Stimulated activated naive CD8-positive, alpha-beta T cell treated with anti-CD3 and anti-CD28 coated beads, Interleukin-15, Interleukin-2, amounts not matched to agents 100 U/mL and 50 U/mL, for 24 hours (primary cell): Measurements from ENCODE around the gene LIMS2.

Experiments
- ATAC-seq: fragments of 150-1000 bp; cut with Tn5 transposase; one replicate; pipeline ENCODE4 v1.10.0; 2021
- DNase-seq: peaks from one replicate; pipeline ENCODE4 v3.0.0; 2021

The LIMS2 gene, protein sequence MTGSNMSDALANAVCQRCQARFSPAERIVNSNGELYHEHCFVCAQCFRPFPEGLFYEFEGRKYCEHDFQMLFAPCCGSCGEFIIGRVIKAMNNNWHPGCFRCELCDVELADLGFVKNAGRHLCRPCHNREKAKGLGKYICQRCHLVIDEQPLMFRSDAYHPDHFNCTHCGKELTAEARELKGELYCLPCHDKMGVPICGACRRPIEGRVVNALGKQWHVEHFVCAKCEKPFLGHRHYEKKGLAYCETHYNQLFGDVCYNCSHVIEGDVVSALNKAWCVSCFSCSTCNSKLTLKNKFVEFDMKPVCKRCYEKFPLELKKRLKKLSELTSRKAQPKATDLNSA

DNA sequence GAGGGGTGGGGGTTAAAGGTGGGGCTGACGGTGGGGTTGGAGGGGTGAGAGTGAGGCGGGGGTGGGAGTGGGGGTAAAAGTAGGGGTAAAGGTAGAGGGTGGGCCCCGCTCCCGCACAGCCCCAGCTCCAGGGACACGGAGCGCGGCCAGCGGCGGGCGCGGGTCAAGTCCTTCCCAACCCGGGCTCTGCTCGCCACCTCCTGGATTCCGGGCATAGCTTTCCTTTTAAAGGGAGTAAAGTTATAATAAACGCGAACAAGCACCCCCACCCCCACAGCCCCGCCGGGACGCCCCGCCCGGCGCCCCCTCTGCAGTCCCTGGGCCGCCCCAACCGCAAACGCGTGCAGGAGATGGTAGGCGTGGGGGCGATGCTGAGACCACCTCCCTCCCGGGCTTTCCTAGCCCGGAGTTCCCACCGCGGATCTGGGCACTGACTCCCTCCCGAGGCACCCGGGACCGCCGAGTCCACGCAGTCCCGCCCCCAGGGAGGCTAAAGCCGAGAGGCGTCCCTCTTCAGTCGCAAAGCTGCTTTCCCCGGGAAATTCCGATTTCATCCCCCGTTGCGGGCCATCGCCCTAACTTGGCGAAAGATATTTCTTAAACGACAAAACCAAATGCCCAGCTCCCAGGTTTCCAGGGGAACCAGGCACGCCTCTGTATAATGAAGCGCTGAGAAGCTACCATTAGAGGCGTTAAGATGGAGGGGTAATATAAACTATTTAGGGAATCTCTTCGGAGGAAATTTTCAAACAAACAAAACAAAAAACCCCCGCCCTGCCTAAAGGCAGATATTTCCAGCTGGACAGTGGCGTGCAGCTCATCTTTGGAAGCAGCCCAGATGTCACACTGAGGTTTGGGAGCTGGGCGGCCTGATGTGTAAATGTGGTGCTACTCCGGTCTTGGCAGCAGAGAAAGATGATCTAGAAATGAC lies at the start of gene LIMS2:
TSS of gene LIMS2 (minus strand) at position 200 of the 931 bp plus-strand sequence. CDS start 506 bp downstream, outside the sequence.
- ATAC-seq (no peak), DNase-seq (no peak)

DNA sequence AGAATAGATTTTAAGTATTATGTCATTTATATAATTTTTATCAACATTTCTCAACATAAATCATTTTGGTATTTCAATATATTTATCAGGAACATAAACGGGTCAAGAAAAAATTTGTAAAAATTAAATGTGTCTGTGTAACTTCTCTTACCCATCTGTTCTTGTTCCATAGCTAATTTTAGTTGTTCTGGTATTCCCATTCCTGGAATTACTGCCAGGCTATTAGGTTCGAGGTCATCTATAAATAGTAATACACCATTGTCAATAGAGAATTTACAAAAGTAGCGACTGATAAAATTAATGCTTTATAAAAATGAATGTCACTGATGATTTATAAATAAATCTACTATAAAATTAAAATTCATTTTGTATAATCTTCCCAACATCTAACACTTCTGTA lies 47.5 kb upstream of the LIMS2 start:
- ATAC-seq: no peak

DNA sequence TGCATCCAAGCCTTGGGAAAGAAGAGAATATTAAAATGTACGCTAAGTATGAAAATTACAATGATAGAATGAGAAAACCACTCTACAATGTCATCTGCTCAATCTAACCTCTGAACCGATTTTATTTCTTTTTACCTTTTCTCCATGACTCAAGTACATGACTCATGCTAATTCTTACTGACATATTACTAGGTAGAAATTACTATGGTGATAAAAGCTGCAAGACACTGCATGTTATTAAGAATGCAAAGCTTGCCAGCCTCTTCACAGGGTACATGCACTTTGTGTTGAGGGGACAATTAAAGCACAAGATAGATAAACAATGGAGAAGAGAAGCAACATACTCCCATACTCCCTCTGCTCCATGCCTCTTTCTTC lies 46.6 kb upstream of the LIMS2 start:
- ATAC-seq: peak; percentile 28
- no peak for DNase-seq

More for the DNA sequence above, 47.5 kb upstream of the LIMS2 start:
- DNase-seq: no peak

DNA sequence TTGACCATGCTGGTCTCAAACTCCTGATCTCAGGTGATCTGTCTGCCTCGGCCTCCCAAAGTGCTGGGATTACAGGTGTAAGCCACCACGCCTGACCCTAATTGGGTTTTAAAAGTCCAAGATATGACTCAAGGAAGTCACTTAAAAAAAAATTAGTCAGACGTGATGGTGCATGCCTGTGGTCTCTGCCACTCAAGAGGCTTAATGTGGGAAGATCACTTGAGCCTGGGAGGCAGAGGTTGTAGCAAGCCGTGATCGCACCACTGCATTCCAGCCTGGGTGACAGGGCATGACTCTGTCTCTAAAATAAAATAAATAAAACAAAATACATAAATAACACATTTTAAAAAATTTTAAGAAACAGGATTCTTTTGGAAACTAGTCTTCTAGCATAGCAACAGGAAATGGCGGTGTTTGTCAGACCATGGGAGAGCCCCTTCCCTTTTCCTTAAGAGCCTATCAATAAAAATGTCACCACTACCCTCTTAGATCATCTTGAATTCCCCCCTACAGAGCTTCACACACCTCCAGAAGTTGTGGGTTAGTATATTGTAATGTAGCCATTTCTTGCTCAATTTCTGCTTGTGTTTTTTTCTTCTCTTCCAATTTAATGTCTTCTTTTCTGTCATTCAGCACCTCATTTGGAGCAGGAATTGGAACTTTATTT lies 46.1 kb upstream of the LIMS2 start:
- DNase-seq (no peak), ATAC-seq (peak; percentile 52)

DNA sequence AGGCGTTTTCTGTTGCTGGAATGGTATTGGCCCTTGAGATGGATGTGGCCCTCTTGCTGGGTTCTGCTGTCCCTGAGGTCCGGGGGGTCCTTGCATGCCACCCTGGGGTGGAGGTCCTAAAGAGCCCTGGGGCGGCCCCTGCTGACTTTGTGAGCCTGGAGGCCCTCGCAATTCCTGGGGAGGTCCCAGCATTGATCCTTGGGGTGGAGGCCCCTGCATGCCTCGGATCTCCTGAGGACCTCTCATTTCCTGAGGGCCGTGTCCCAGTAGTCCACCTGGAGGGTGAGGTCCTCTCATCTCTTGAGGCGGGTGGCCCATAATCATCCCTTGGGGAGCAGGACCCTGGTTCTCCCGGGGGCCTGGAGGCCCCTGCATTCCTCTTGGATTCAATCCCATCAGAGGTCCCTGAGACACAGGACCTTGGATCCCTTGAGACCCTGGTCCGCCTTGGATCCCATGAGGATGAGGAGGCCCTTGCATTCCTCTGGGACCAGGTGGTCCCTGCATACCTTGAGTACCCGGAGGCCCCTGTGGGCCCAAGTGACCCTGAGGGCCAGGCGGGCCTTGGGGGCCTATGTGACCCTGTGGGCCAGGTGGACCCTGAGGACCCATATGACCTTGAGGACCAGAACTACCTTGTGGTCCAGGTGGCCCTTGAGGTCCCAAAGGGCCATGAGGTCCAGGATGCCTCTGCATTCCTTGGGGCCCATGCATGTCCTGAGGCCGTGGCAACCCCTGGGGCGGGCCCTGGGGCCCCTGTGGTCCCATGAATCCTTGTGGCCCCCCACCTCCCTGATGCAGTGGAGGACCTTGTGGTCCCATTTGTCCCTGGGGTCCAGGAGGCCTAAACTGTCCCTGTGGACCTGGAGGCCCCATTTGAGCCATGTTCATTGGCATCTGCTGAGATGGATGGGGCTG lies 44.2 kb upstream of the LIMS2 start:
- DNase-seq: no peak

DNA sequence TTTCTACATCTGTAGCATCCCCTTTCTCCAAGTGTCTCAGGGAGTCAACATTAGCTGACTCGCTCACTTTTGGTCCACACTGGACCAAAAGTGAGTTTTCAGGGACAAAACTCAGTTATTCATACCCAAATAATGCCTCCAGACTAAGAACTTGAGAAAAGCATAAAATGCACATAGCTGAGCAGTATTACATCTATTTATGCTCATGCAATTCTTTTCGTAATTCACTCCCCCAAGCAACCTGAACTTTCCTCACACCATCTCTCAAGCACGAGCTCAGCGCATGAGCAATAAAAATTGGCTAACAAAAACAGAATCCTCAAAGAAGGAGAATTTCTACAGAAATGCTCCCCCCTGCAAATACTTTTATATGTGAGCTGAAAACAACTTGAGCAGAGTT lies 42.9 kb upstream of the LIMS2 start:
- no peak for ATAC-seq
- no peak for DNase-seq

More for the DNA sequence above, 44.2 kb upstream of the LIMS2 start:
- ATAC-seq: peak; percentile 14

DNA sequence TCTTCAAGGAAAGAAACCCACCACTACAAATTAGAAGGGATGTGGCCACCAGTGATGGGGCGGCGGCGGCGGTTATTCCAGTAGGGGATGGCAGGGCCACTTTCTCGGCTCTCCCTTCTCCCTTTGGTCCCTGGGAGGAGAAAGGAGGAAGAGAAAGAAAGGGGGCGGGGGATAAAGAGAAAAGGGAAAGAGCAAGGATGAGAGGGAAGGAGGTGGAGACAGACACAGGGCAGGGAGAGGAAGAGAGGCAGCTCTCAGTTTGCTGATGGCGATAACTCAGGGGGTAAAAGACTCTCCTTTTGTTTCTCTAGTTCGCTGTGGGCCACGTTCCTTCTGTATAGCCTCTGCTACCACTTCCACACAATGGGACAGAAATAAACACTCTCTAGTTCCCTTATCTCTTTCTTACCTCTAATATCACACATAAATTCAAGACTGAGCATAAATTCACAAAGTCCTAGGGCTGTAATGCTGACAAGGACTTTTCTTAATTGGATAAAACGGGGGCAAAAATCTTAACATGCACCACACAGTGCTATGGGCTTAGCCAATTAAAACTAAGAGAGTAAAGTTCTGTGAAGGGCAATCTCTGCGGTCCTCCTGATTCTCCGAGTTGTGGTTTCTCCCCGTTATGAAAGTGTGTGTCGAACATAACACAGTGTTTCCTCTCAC lies 40.6 kb upstream of the LIMS2 start:
- ATAC-seq: no peak
- DNase-seq: no peak

DNA sequence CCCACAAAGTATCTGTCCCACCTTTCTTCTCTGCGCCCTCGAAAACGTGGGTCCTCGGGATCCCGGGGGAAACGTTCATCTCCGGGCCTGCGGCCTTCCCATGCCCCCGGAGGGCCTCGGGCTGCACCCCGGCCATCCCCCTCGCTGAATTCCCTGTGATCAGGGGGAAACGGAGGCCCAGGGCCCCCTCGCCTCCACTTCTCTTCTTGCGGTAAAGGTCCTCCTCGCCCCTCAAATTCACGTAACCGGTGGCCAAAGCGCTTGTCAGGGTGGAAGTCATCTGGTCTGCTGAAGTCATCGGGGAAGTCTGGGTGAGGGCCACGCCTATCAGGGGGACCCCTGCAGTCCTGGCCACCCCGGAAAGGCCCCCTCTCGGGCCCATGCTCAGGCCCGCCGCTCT lies 38.2 kb upstream of the LIMS2 start:
- DNase-seq (no peak), ATAC-seq (no peak)

DNA sequence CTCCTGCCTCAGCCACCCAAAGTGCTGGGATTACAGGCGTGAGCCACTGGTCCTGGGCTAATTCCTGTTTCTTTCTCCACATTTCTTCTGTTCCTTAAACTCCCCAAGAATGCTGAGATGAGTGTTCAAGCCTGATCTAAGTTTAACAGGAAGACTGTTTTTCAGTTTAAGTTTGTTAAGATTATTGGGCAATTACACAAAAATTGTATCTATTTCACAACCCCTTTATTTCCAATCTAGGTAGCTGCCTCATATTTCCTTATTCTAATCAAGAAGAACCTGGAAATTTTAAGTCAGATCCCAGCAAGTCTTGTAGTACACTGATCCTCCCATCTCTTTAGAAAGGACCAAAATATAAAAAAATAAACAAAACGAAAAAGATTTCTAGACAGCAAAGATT lies 37.7 kb upstream of the LIMS2 start:
- ATAC-seq (no peak), DNase-seq (no peak)

DNA sequence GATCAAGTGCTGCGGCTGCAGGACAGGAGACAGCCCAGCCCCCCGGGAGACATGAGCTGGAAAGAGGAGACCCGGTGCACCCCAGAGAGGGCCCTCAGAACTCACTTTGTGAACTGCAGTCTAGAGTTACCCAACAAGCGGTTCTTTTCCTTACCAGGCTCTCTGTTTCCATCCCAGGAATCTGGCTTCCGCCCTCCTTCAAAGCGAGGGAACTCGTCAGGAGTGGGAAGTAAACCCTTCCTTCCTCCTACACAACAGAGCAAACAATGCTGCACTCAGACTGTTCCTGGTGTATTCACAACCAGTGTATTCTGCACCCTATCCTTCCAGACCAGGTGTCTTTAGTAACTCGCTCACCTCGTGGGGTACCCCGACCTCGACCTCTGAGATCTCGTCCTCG lies 34.0 kb upstream of the LIMS2 start:
- no peak for DNase-seq
- ATAC-seq: no peak

DNA sequence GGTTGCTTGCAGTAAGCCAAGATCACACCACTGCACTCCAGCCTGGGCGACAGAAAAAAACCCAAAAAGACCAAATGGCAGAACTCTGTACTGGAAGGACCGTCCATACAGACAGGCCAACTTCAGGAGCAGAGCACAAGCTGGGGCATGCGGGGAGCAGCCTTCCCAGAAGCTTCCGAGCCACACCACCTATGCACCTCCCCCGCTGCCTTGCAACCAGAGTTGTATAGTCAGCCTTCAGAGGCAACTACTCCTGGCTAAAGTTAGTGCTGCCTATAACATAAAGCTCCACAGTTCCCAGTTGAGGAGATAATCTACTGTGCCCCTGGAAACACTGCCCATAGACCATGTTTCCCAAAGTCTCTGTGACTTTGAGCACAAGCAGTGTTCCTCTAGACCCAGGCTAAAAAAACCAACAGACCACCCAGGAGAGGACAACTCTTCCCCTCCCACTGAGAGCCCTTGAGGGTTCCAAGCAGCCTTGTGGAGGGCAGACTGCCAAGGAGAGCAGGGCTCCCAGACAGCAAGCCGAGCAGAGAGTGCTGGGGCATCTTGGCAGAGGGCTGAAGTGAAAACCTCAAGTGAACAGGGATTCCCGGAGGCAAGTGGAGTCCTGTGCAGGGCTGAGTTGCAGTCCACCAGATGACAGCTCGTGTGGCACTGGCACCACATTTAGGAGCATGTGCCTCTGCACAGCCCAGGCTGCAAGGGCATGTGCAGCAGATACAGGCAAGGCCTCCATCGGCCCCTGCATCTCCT lies 32.7 kb upstream of the LIMS2 start:
- ATAC-seq: no peak
- no peak for DNase-seq

DNA sequence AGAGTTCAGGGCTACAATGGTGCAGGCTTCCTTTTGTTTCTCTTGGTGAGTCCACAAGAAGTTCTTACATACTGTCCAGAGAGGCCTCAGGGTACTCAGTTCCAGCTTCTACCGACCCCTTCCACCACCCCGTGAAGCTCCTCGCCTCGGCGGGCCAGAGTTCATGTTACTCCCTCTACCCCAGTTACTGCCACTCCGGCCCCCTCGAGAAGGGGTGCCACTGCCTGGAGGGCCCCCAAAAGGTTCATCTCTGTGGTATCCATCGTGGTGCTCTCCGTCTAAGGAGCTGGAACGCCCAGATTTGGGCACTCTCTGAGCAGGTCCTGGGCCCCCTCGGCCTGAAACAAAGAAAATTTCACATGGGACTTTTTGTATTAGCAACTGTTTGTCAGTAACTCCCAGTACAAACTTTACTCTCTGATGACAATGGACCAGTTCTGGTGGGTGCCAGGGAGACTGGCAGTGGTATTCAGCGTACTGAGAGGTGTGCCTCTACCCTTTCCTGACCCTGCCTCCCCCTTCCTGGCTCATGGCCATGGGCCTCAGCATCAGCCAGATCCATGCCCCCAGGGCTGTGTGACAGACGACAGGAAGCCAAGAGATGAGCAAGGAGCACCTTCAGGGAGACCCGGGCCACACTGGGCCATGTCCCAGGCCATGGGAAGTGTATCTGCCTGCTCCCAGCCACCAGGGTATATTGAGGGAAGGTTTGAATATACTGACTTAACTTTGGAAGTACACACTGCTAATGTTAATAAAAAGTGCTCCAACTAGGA lies 31.1 kb upstream of the LIMS2 start:
- ATAC-seq: no peak
- no peak for DNase-seq

DNA sequence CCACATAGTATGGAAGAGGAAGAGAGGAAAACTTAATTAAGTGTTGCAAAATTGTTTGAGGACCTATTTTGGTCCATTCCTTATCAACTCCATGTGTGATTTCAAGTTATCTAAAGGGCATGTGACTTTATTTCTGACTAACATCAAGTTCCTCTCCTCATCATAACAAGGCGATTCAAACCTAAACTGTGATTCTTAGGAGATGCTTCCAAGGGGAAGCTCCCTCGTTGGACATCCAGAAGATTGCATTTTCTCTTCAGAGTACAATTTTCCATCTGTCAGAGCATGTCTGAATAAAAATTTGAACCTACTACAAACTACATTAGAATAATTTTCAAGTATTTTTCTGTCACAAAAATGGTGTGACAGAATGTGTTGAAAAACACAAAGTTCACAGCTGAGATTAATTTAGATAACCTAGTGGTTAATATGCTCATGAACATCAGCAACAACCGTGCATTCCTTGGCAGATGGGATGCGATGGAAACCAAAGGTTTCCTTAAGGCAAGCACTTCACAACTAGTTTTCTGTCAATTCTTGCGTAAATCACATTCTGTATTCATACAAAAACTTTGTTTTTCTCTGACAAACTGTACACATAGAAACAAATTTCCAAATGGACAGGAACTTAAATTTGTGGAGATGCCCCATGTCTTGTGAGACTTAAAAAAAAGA lies 30.2 kb upstream of the LIMS2 start:
- ATAC-seq (no peak), DNase-seq (no peak)

DNA sequence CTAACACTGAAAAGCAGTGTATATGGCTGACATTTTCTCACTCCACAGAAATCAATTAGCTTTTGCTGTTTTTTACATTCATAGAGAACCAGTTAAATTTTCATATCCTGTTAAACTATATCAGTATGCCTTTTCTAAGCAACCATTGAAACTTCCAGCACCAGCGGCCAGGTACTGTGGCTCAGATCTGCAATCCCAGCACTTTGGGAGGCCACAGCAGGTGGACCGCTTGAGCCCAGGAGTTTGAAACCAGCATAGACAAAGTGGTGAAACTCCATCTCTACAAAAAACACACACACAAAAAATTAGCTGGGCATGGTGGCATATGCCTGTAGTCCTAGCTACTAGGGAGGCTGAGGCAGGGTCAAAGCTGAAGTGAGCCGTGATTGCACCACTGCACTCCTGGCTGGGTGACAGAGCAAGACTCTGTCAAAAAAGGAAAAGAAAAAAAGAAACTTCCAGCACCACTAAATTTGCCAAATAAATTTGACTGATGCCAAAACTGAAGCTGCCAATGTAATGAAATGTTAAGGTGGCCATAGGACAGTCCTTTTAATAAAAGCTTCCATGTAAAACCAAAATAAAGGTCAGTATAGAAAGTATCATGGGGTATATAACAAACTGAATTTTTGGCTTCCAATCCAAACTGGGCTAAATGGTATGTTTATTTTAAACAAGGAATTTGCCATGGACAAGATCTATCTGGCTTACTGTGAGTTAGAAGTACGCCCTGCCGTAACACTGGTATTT lies 29.5 kb upstream of the LIMS2 start:
- ATAC-seq: no peak
- DNase-seq: no peak

DNA sequence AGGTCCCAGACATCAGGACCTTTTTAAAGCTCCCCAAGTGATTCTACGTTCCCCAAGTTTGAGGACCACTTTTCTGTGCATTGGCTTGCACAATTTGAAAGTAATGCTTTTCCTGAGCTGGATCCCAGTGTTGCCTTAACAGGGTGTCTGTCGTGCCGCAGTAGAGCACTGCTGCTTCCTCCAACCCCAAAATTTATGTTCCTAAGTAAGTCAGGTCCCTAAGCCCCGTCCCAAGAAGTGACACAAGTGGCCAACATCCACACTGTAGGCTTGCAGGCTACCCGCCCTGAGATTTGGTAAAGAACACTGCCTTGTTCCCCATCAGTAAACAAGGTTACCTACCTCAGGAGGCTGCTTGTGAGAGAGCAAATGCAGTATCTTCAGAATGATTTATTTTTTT lies 28.0 kb upstream of the LIMS2 start:
- ATAC-seq (no peak), DNase-seq (no peak)

DNA sequence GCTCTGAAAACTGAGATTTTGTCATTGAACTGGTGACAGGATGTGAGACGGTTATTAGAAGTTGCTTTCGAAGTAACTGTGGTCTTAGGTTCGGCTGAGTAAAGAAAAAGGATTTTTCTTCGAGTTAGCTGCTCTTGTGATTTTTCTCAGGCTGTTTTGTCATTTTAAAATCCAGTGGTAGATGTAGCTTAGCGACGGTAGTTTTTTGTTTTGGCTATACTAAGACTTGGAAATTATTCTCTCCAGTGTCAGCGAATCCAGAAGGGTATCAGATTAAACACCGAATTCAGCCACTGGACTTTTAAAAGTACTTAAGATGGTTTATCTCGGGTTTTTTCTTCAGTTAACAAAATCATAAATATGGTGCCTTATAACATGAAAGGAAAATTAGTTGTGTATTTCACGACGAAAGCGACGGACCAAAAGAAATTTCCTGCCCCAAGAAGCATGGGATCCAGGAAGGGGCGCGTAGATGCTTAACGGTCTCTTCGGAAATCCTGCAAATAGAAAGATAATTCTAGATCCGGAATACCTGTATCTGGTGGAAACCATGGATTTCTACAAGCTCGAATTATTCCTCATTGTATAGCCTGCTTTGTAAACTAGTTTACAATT lies 27.2 kb upstream of the LIMS2 start:
- no peak for ATAC-seq
- no peak for DNase-seq

DNA sequence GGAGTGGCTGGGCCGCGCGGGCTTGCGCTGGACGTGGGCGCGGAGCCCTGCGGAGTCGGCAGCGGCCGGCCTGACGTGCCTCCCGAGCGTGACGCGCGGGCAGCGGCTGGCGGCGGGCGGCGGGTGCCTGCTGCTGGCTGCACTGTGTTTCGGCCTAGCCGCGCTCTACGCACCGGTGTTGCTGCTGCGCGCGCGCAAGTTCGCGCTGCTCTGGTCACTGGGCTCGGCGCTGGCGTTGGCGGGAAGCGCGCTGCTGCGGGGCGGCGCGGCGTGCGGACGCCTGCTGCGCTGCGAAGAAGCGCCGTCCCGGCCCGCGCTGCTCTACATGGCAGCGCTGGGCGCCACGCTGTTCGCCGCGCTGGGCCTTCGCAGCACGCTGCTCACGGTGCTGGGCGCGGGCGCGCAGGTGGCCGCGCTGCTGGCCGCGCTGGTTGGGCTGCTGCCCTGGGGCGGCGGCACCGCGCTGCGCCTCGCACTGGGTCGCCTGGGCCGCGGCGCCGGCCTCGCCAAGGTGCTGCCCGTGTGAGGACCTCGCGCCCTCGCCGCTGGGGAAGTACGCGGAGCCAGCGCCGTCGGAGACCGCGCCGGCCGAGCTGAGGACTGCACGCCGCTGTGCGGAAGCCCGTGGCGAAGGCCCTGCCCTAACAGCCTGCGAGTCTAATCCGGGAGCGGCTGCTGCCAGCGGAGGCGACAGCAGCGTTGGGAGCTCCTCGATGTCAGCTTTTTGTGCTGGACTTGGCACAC lies 26.5 kb upstream of the LIMS2 start:
- peak; percentile 81 for ATAC-seq
- peak; percentile 80 for DNase-seq
